ENCODE results near the gene RAB26.
"Not testable (repeated sequence)": the region's sequence is repeated elsewhere in the genome, so short reads cannot be mapped to it uniquely, and the experiment has no call there.

The RAB26 gene

DNA sequence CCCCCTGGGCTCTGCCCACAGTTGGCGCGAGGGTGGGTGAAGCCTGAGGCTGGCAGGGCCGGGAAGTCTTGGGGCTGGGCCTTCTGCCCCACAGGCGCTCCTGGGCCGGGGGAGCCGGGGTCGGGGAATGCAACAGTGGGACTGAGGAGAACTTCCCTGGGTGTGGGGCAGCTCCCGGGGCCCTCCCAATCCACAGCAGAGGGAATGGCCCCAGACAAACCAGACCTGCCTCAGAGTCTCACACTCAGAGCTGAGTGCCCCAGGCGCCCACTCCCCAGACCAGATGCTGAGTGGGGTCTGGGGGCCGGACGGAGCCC, 24.1 kb upstream of the RAB26 start:
- H3K4me1 ChIP-seq (ENCODE audit: control extremely low read depth in 1 of 4, control insufficient read depth in 4 of 4, insufficient read depth in 4 of 4, low read length in 3 of 4): peaks cover 0 to 50% (median 38%) of the 10 kb centered on the region in 4 experiments
- H3K9me3 ChIP-seq (ENCODE audit: control extremely low read depth in 1 of 5, control insufficient read depth in 4 of 5, insufficient read depth in 2 of 5, low read depth in 1 of 5, low read length in 4 of 5); POLR2A ChIA-PET; DNase-seq; H3K36me3 ChIP-seq (ENCODE audit: control insufficient read depth in 4 of 4, insufficient read depth in 4 of 4, low read length in 3 of 4); H3K27me3 ChIP-seq (replicated peaks in 2 of 5; ENCODE audit: control insufficient read depth in 4 of 5, insufficient read depth in 5 of 5, low read length in 4 of 5); H3K27ac ChIP-seq (ENCODE audit: insufficient read depth in 1 of 2, low read depth in 1 of 2, low read length in 2 of 2, poor library complexity in 1 of 2, severe bottlenecking in 2 of 2): not testable (repeated sequence)
- CTCF ChIA-PET: interaction anchor here (0.7 to 4.8 kb wide), 2 partner anchors 16 to 24 kb away, joined by 3 to 28 read pairs; no protein-coding TSS in a partner anchor
- 24% methylated on average over 6 of the region's 11 CpGs for WGBS (ENCODE audit: insufficient coverage)
- peak overlapping the region in 3 of 7 experiments; percentile 36 to 64 (median 42) for H3K4me3 ChIP-seq (ENCODE audit: control insufficient read depth in 1 of 7, extremely low read depth in 1 of 7, insufficient read depth in 4 of 7, low read depth in 2 of 7, low read length in 6 of 7)

DNA sequence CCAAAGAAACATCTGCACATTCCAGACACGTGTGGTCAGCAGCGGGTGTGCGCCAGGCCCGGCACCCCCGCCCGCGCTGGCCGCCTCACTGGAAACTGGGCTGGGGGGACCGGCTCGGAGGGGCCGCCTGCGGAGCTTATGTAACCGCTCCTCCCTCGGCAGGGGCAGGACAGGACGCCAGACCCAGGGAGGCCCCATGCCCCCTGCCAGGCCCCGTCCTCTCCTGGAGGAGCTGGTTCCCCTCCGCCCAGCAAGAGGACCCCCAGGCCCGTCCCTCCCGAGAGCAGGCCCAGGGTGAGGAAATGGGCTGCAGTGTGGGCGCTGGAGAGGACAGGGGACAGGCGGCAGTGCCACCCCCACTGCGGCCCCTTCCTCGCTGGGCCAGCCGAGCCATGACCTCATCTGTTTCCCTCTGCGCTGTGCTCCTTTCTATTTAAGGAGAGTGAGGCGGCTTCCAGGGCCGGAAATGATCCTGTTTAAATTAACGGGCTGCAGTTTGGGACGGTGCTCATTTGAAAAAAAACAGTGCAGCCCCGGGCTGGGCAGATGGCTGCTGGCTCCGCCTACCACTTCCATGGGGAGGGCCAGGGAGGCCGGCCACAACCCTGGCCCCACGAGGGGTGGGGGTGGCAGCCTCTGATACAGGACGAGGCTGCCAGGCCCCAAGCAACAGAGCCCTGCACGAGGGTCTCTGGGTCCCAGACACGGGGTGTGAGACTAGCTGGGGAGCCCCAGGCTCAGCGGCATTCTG, 23.6 kb upstream of the RAB26 start:
- Histone ChIP-seq H3K4me1 (ENCODE audit: control extremely low read depth in 1 of 4, control insufficient read depth in 4 of 4, insufficient read depth in 4 of 4, low read length in 3 of 4) (peaks cover 0 to 50% (median 38%) of the 10 kb centered on the region in 4 experiments), H3K4me3 (ENCODE audit: control insufficient read depth in 1 of 7, extremely low read depth in 1 of 7, insufficient read depth in 4 of 7, low read depth in 2 of 7, low read length in 6 of 7) (peak overlapping the region in 5 of 7 experiments; percentile 7 to 64 (median 42))
- CTCF ChIA-PET: interaction anchor here (0.7 to 4.8 kb wide), 2 partner anchors 15 to 23 kb away, joined by 3 to 28 read pairs; no protein-coding TSS in a partner anchor
- POLR2A ChIA-PET: interaction anchor here (1.0 kb wide), 1 partner anchor 19 kb away, joined by 3 read pairs; no protein-coding TSS in a partner anchor
- 6% methylated on average over 25 of the region's 37 CpGs for whole genome bisulfite sequencing (ENCODE audit: insufficient coverage)
- H3K27me3 ChIP-seq (replicated peaks in 2 of 5; ENCODE audit: control insufficient read depth in 4 of 5, insufficient read depth in 5 of 5, low read length in 4 of 5); H3K9me3 ChIP-seq (ENCODE audit: control extremely low read depth in 1 of 5, control insufficient read depth in 4 of 5, insufficient read depth in 2 of 5, low read depth in 1 of 5, low read length in 4 of 5); H3K27ac ChIP-seq (ENCODE audit: insufficient read depth in 1 of 2, low read depth in 1 of 2, low read length in 2 of 2, poor library complexity in 1 of 2, severe bottlenecking in 2 of 2); H3K36me3 ChIP-seq (ENCODE audit: control insufficient read depth in 4 of 4, insufficient read depth in 4 of 4, low read length in 3 of 4): not testable (repeated sequence)
- DNase-seq: peak in 2 of 3 donors; percentile 32 to 41

- Histone ChIP-seq H3K4me3 (ENCODE audit: control insufficient read depth in 1 of 7, extremely low read depth in 1 of 7, insufficient read depth in 4 of 7, low read depth in 2 of 7, low read length in 6 of 7) (peak overlapping the region in 2 of 7 experiments; percentile 51 to 64), H3K4me1 (ENCODE audit: control extremely low read depth in 1 of 4, control insufficient read depth in 4 of 4, insufficient read depth in 4 of 4, low read length in 3 of 4) (peaks cover 0 to 50% (median 38%) of the 10 kb centered on the region in 4 experiments)
- ChIA-PET CTCF (interaction anchor here (1.3 kb wide), 1 partner anchor 15 kb away, joined by 4 read pairs; no protein-coding TSS in a partner anchor), POLR2A (interaction anchor here (1.0 kb wide), 1 partner anchor 19 kb away, joined by 3 read pairs; no protein-coding TSS in a partner anchor)
- H3K27ac ChIP-seq (ENCODE audit: insufficient read depth in 1 of 2, low read depth in 1 of 2, low read length in 2 of 2, poor library complexity in 1 of 2, severe bottlenecking in 2 of 2); DNase-seq; H3K36me3 ChIP-seq (ENCODE audit: control insufficient read depth in 4 of 4, insufficient read depth in 4 of 4, low read length in 3 of 4); H3K27me3 ChIP-seq (replicated peaks in 2 of 5; ENCODE audit: control insufficient read depth in 4 of 5, insufficient read depth in 5 of 5, low read length in 4 of 5); H3K9me3 ChIP-seq (ENCODE audit: control extremely low read depth in 1 of 5, control insufficient read depth in 4 of 5, insufficient read depth in 2 of 5, low read depth in 1 of 5, low read length in 4 of 5): not testable (repeated sequence)
- WGBS (ENCODE audit: insufficient coverage): 30% methylated on average over 5 of the region's 11 CpGs
These were observed 22.8 kb upstream of the RAB26 start for GRCh38 chr16:2125609-2126008.

- POLR2A ChIA-PET: interaction anchor here (0.6 kb wide), 1 partner anchor 29 kb away, joined by 4 read pairs; no protein-coding TSS in a partner anchor
- H3K27me3 ChIP-seq (replicated peaks in 2 of 5; ENCODE audit: control insufficient read depth in 4 of 5, insufficient read depth in 5 of 5, low read length in 4 of 5); H3K27ac ChIP-seq (ENCODE audit: insufficient read depth in 1 of 2, low read depth in 1 of 2, low read length in 2 of 2, poor library complexity in 1 of 2, severe bottlenecking in 2 of 2); H3K9me3 ChIP-seq (ENCODE audit: control extremely low read depth in 1 of 5, control insufficient read depth in 4 of 5, insufficient read depth in 2 of 5, low read depth in 1 of 5, low read length in 4 of 5); H3K36me3 ChIP-seq (ENCODE audit: control insufficient read depth in 4 of 4, insufficient read depth in 4 of 4, low read length in 3 of 4): not testable (repeated sequence)
- DNase-seq: peak in 1 of 3 donors; percentile 28
- WGBS (ENCODE audit: insufficient coverage): 52% methylated on average over 17 of the region's 21 CpGs
- H3K4me3 ChIP-seq (ENCODE audit: control insufficient read depth in 1 of 7, extremely low read depth in 1 of 7, insufficient read depth in 4 of 7, low read depth in 2 of 7, low read length in 6 of 7): peak overlapping the region in 1 of 7 experiments; percentile 64
- CTCF ChIA-PET: interaction anchor here (1.3 kb wide), 1 partner anchor 14 kb away, joined by 4 read pairs; no protein-coding TSS in a partner anchor
- peaks cover 0 to 50% (median 38%) of the 10 kb centered on the region in 4 experiments for H3K4me1 ChIP-seq (ENCODE audit: control extremely low read depth in 1 of 4, control insufficient read depth in 4 of 4, insufficient read depth in 4 of 4, low read length in 3 of 4)
These were observed 22.2 kb upstream of the RAB26 start for GRCh38 chr16:2126161-2126743.

GRCh38 chr16:2126928-2127556, 21.4 kb upstream of the RAB26 start:
- ChIA-PET POLR2A (interaction anchor here (0.6 kb wide), 1 partner anchor 28 kb away, joined by 4 read pairs; no protein-coding TSS in a partner anchor), CTCF (interaction anchor here (1.3 kb wide), 1 partner anchor 13 kb away, joined by 4 read pairs; no protein-coding TSS in a partner anchor)
- not testable (repeated sequence) for H3K36me3 ChIP-seq (ENCODE audit: control insufficient read depth in 4 of 4, insufficient read depth in 4 of 4, low read length in 3 of 4); H3K27ac ChIP-seq (ENCODE audit: insufficient read depth in 1 of 2, low read depth in 1 of 2, low read length in 2 of 2, poor library complexity in 1 of 2, severe bottlenecking in 2 of 2); H3K27me3 ChIP-seq (replicated peaks in 2 of 5; ENCODE audit: control insufficient read depth in 4 of 5, insufficient read depth in 5 of 5, low read length in 4 of 5); H3K4me3 ChIP-seq (ENCODE audit: control insufficient read depth in 1 of 7, extremely low read depth in 1 of 7, insufficient read depth in 4 of 7, low read depth in 2 of 7, low read length in 6 of 7); H3K9me3 ChIP-seq (ENCODE audit: control extremely low read depth in 1 of 5, control insufficient read depth in 4 of 5, insufficient read depth in 2 of 5, low read depth in 1 of 5, low read length in 4 of 5)
- peaks cover 0 to 50% (median 38%) of the 10 kb centered on the region in 4 experiments for H3K4me1 ChIP-seq (ENCODE audit: control extremely low read depth in 1 of 4, control insufficient read depth in 4 of 4, insufficient read depth in 4 of 4, low read length in 3 of 4)
- 92% methylated on average over 21 of the region's 31 CpGs for WGBS (ENCODE audit: insufficient coverage)
- DNase-seq: peak in 1 of 3 donors; percentile 27

- H3K27ac ChIP-seq (ENCODE audit: insufficient read depth in 1 of 2, low read depth in 1 of 2, low read length in 2 of 2, poor library complexity in 1 of 2, severe bottlenecking in 2 of 2); H3K4me3 ChIP-seq (ENCODE audit: control insufficient read depth in 1 of 7, extremely low read depth in 1 of 7, insufficient read depth in 4 of 7, low read depth in 2 of 7, low read length in 6 of 7); H3K9me3 ChIP-seq (ENCODE audit: control extremely low read depth in 1 of 5, control insufficient read depth in 4 of 5, insufficient read depth in 2 of 5, low read depth in 1 of 5, low read length in 4 of 5); DNase-seq; H3K36me3 ChIP-seq (ENCODE audit: control insufficient read depth in 4 of 4, insufficient read depth in 4 of 4, low read length in 3 of 4); H3K27me3 ChIP-seq (replicated peaks in 2 of 5; ENCODE audit: control insufficient read depth in 4 of 5, insufficient read depth in 5 of 5, low read length in 4 of 5); POLR2A ChIA-PET; CTCF ChIA-PET: not testable (repeated sequence)
- H3K4me1 ChIP-seq (ENCODE audit: control extremely low read depth in 1 of 4, control insufficient read depth in 4 of 4, insufficient read depth in 4 of 4, low read length in 3 of 4): peaks cover 0 to 50% (median 38%) of the 10 kb centered on the region in 4 experiments
- WGBS (ENCODE audit: insufficient coverage): no CpG with 5 or more reads among the region's 3 CpGs
These were observed 20.7 kb upstream of the RAB26 start for GRCh38 chr16:2127630-2128280.

All from common myeloid progenitor, CD34-positive (primary cell).